H9 (cell line): ENCODE data around the gene NDP. TPM values are rescaled to one million over a fixed set of nuclear protein-coding genes. Genes with fewer than 3 reads are reported as not detected.

Experiments
- DNase-seq: peaks from one replicate; pipeline ENCODE4 v3.0.0-alpha.2; 2017
- H2AFZ ChIP-seq: one replicate; pipeline ENCODE4 v1.6.1; 2013; ENCODE audit warnings: mild to moderate bottlenecking, low read length, control low read depth, moderate library complexity
- H2AK5ac ChIP-seq: 2 replicates; pipeline ENCODE4 v1.6.1; 2013; ENCODE audit warnings: low read length, control low read depth, mixed read lengths; ENCODE audit not compliant: insufficient read length
- H2BK120ac ChIP-seq: one replicate; pipeline ENCODE4 v1.6.1; 2013; ENCODE audit warnings: low read depth, mild to moderate bottlenecking, low read length, control low read depth, inconsistent platforms; ENCODE audit not compliant: poor library complexity, severe bottlenecking
- H2BK12ac ChIP-seq: 2 replicates; pipeline ENCODE4 v1.6.1; 2013; ENCODE audit warnings: low read length, control low read depth, mixed read lengths, low read depth; ENCODE audit not compliant: insufficient read length
- H2BK15ac ChIP-seq: 2 replicates; pipeline ENCODE4 v1.6.1; 2013; ENCODE audit warnings: low read depth, low read length, control low read depth
- H2BK20ac ChIP-seq: one replicate; pipeline ENCODE4 v1.6.1; 2013; ENCODE audit warnings: low read depth, mild to moderate bottlenecking, low read length, control low read depth, inconsistent platforms; ENCODE audit not compliant: poor library complexity, severe bottlenecking
- H2BK5ac ChIP-seq: 2 replicates; pipeline ENCODE4 v1.6.1; 2013; ENCODE audit warnings: low read length, control low read depth, mixed read lengths; ENCODE audit not compliant: insufficient read length
- H3K14ac ChIP-seq: 2 replicates; pipeline ENCODE4 v1.6.1; 2013; ENCODE audit warnings: low read length, control low read depth; ENCODE audit not compliant: insufficient read depth
- H3K18ac ChIP-seq: 2 replicates; pipeline ENCODE4 v1.6.1; 2013; ENCODE audit warnings: low read depth, mild to moderate bottlenecking, mixed read lengths, low read length, control low read depth; ENCODE audit not compliant: insufficient read length
- H3K23ac ChIP-seq: 2 replicates; pipeline ENCODE4 v1.6.1; 2013; ENCODE audit warnings: low read length, control low read depth, mixed read lengths, low read depth; ENCODE audit not compliant: insufficient read length
- H3K23me2 ChIP-seq: 2 replicates; pipeline ENCODE4 v1.6.1; 2013; ENCODE audit warnings: low read depth, mild to moderate bottlenecking, mixed read lengths, low read length, control low read depth; ENCODE audit not compliant: insufficient read length, poor library complexity, severe bottlenecking
- H3K27ac ChIP-seq: 2 replicates; pipeline ENCODE4 v1.5.1; 2013; ENCODE audit warnings: low read length, control low read depth, mixed read lengths, low read depth; ENCODE audit not compliant: insufficient read length
- H3K27me3 ChIP-seq: 2 replicates; pipeline ENCODE4 v1.6.1; 2013; ENCODE audit warnings: low read length, control low read depth, inconsistent platforms; ENCODE audit not compliant: insufficient read depth
- H3K4ac ChIP-seq: 2 replicates; pipeline ENCODE4 v1.6.1; 2013; ENCODE audit warnings: low read depth, mild to moderate bottlenecking, control low read depth, inconsistent platforms, low read length, moderate library complexity
- H3K4me1 ChIP-seq: 2 replicates; pipeline ENCODE4 v1.6.1; 2013; ENCODE audit warnings: low read length, control low read depth, inconsistent platforms; ENCODE audit not compliant: insufficient read depth
- H3K4me2 ChIP-seq: 2 replicates; pipeline ENCODE4 v1.6.1; 2013; ENCODE audit warnings: low read length, control low read depth, mixed read lengths; ENCODE audit not compliant: insufficient read length, insufficient read depth
- H3K56ac ChIP-seq: 2 replicates; pipeline ENCODE4 v1.6.1; 2013; ENCODE audit warnings: low read depth, mild to moderate bottlenecking, mixed read lengths, low read length, control low read depth; ENCODE audit not compliant: insufficient read length
- H3K79me1 ChIP-seq: 2 replicates; pipeline ENCODE4 v1.6.1; 2013; ENCODE audit warnings: low read depth, mild to moderate bottlenecking, moderate library complexity, low read length, control low read depth, inconsistent platforms; ENCODE audit not compliant: insufficient read depth, poor library complexity, severe bottlenecking
- H3K79me2 ChIP-seq: 2 replicates; pipeline ENCODE4 v1.6.1; 2013; ENCODE audit warnings: low read length, control low read depth, inconsistent platforms; ENCODE audit not compliant: insufficient read depth
- H3K9ac ChIP-seq: 2 replicates; pipeline ENCODE4 v1.6.1; 2013; ENCODE audit warnings: low read length, control low read depth, mixed read lengths; ENCODE audit not compliant: insufficient read length; ENCODE audit errors: extremely low read depth
- H3K9me3 ChIP-seq: one replicate; pipeline ENCODE4 v1.6.1; 2013; ENCODE audit warnings: low read depth, low read length, inconsistent platforms; ENCODE audit not compliant: control insufficient read depth
- H3T11ph ChIP-seq: one replicate; pipeline ENCODE4 v1.6.1; 2013; ENCODE audit warnings: mild to moderate bottlenecking, low read length, control low read depth, inconsistent platforms
- H4K20me1 ChIP-seq: one replicate; pipeline ENCODE4 v1.6.1; 2013; ENCODE audit not compliant: control insufficient read depth, insufficient read length, insufficient read depth
- H4K5ac ChIP-seq: 2 replicates; pipeline ENCODE4 v1.6.1; 2013; ENCODE audit warnings: low read depth, mild to moderate bottlenecking, mixed read lengths, low read length, control low read depth; ENCODE audit not compliant: insufficient read length
- H4K8ac ChIP-seq: replicated peaks from 2 replicates; pipeline ENCODE4 v1.6.1; 2013; ENCODE audit warnings: low read length, control low read depth, mixed read lengths, low read depth; ENCODE audit not compliant: insufficient read length
- H4K91ac ChIP-seq: 2 replicates; pipeline ENCODE4 v1.6.1; 2013; ENCODE audit warnings: low read depth, mild to moderate bottlenecking, moderate library complexity, mixed read lengths, low read length, control low read depth; ENCODE audit not compliant: insufficient read length
- H3K27ac Mint-ChIP-seq, 3 experiments: 2 replicates in 2 of 3; 3 replicates in 1 of 3; pipeline ENCODE4 v1.8.0; 2020 to 2021; ENCODE audit warnings: mixed read lengths in 3 of 3, mild to moderate bottlenecking in 1 of 3, moderate library complexity in 1 of 3
- H3K27me3 Mint-ChIP-seq: 2 replicates; pipeline ENCODE4 v1.8.0; 2021; ENCODE audit warnings: low read depth, mild to moderate bottlenecking, moderate library complexity, mixed read lengths
- H3K36me3 Mint-ChIP-seq, 3 experiments: 2 replicates in 2 of 3; 3 replicates in 1 of 3; pipeline ENCODE4 v1.8.0; 2020 to 2021; ENCODE audit warnings: low read depth in 3 of 3, mixed read lengths in 3 of 3; ENCODE audit not compliant: insufficient read depth in 1 of 3
- H3K4me1 Mint-ChIP-seq, 2 experiments: 2 replicates each; pipeline ENCODE4 v1.8.0; 2020; ENCODE audit warnings: mixed read lengths in 2 of 2
- H3K4me3 Mint-ChIP-seq, 2 experiments: 2 replicates in 1 of 2; 3 replicates in 1 of 2; pipeline ENCODE4 v1.8.0; 2020 to 2021; ENCODE audit warnings: mild to moderate bottlenecking in 2 of 2, mixed read lengths in 2 of 2, moderate library complexity in 1 of 2
- H3K9me3 Mint-ChIP-seq, 2 experiments: 2 replicates in 1 of 2; 3 replicates in 1 of 2; pipeline ENCODE4 v1.8.0; 2020; ENCODE audit warnings: mild to moderate bottlenecking in 2 of 2, mixed read lengths in 2 of 2, moderate library complexity in 1 of 2
- CTCF ChIP-seq: fragments of 200-600 bp; sonication (generic); conservative IDR thresholded peaks from 3 replicates; pipeline ENCODE4 v1.8.0; 2021; ENCODE audit warnings: antibody characterized with exemption, mild to moderate bottlenecking
- WGBS: extraction: QIAGEN DNeasy Blood & Tissue Kit; methylation state at CpG from one replicate; pipeline ENCODE4 v1.1.7; 2013; ENCODE audit warnings: missing lambda C conversion rate, low lambda C conversion rate, mixed read lengths; ENCODE audit not compliant: insufficient read length; ENCODE audit errors: extremely low coverage; 5-methylcytosine and 5-hydroxymethylcytosine counted together
- total RNA-seq: library from RNA; stranded (reverse); gene quantifications from 2 replicates; pipeline ENCODE4 v1.2.1, GENCODE V29; 2021

NDP gene
- total RNA-seq, 1 experiment from 2014 or later, result not detected

DNA sequence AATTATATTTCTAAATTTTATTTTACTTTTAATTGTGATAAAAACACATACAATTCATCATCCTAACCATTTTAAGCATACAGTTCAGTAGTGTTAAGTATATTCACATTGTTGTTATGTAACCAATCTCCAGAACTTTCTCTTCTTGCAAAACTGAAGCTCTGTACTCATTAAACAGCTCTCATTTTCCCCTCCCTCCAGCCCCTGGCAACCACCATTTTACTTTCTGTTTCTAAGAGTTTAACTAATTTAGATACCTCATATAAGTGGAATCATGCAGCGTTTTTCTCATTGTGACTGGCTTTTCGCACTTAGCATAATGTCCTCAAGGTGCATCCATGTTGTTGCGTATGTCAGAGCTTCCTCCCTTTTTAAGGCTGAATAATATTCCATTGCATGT is 46.7 kb upstream of the NDP start:
- Histone ChIP-seq H3K79me2 (no peaks in the 10 kb centered on the region), H2BK12ac (no peak overlapping the region), H3K79me1 (no peaks in the 10 kb centered on the region), H3K23ac (no peak overlapping the region), H2BK15ac (no peak overlapping the region), H3K14ac (no peak overlapping the region), H2BK20ac (no peak overlapping the region), H3K56ac (no peak overlapping the region), H2BK5ac (no peak overlapping the region), H3K9me3 (peaks cover 39% of the 10 kb centered on the region), H3K18ac (no peak overlapping the region), H2AFZ (no peak overlapping the region), H3T11ph (no peak overlapping the region), H3K27me3 (no peaks in the 10 kb centered on the region), H3K9ac (no peak overlapping the region), H3K4me2 (no peak overlapping the region), H3K4ac (no peak overlapping the region), H3K4me1 (no peaks in the 10 kb centered on the region), H3K23me2 (no peaks in the 10 kb centered on the region), H3K27ac (no peak overlapping the region), H4K8ac (no peak overlapping the region), H4K5ac (no peak overlapping the region), H2AK5ac (no peak overlapping the region), H2BK120ac (no peak overlapping the region), H4K91ac (no peak overlapping the region), H4K20me1 (no peaks in the 10 kb centered on the region)
- Mint-ChIP-seq H3K4me1 (no peaks in the 10 kb centered on the region), H3K9me3 (peaks cover 54 to 58% of the 10 kb centered on the region in 2 experiments), H3K36me3 (no peaks in the 10 kb centered on the region; a peak in 1 of 7 replicates), H3K27me3 (no peaks in the 10 kb centered on the region; the same call in 1 of the 2 replicates), H3K27ac (no peak overlapping the region), H3K4me3 (no peak overlapping the region)
- no peak for TF ChIP-seq CTCF
- WGBS, result no CpG with 5 or more reads among the region's 3 CpGs
- DNase-seq, result no peak
